Measurements from ENCODE around the gene PRR3. TPM values are rescaled to one million over a fixed set of nuclear protein-coding genes. Genes with fewer than 3 reads are reported as not detected.

The PRR3 gene
- total RNA-seq, 1 donor from 2014 or later = 5.9 TPM

- Histone ChIP-seq H3K4me3 (no peak overlapping the region), H3K4me1 (peaks cover 48% of the 10 kb centered on the region), H3K9me3 (no peaks in the 10 kb centered on the region), H3K27me3 (no peaks in the 10 kb centered on the region), H3K27ac (no peak overlapping the region), H3K36me3 (peaks cover 0 to 12% of the 10 kb centered on the region in 2 donors)
- intact Hi-C loops (cut with DNase I) = no loop called here
- TF ChIP-seq POLR2A (IDR thresholded peaks at IDR 0.05) (no peak), POLR2AphosphoS5 (IDR thresholded peaks at IDR 0.05; ENCODE audit: insufficient read depth in 1 of 2, low read depth in 1 of 2) (no peak), CTCF (IDR thresholded peaks at IDR 0.05) (no peak)
- DNase-seq (ENCODE audit: extremely low spot score in 2 of 2) = no peak
Measured at GRCh38 chr6:30573113-30573512, 16.0 kb downstream of the PRR3 start.

GRCh38 chr6:30578051-30578450 is 21.0 kb downstream of the PRR3 start:
- no peak overlapping the region for H3K27ac ChIP-seq
- DNase-seq (ENCODE audit: extremely low spot score in 2 of 2) = no peak
- no peaks in the 10 kb centered on the region for H3K27me3 ChIP-seq
- peaks cover 19% of the 10 kb centered on the region for H3K4me1 ChIP-seq
- peaks cover 0 to 62% of the 10 kb centered on the region in 2 donors for H3K36me3 ChIP-seq
- H3K4me3 ChIP-seq = no peak overlapping the region
- TF ChIP-seq POLR2A (IDR thresholded peaks at IDR 0.05) (no peak), POLR2AphosphoS5 (IDR thresholded peaks at IDR 0.05; ENCODE audit: insufficient read depth in 1 of 2, low read depth in 1 of 2) (no peak), CTCF (IDR thresholded peaks at IDR 0.05) (no peak)
- no peaks in the 10 kb centered on the region for H3K9me3 ChIP-seq
- intact Hi-C loops (cut with DNase I) = no loop called here

- peaks cover 0 to 90% of the 10 kb centered on the region in 2 donors for H3K36me3 ChIP-seq
- no peak for TF ChIP-seq POLR2AphosphoS5 (IDR thresholded peaks at IDR 0.05; ENCODE audit: insufficient read depth in 1 of 2, low read depth in 1 of 2)
- TF ChIP-seq POLR2A (IDR thresholded peaks at IDR 0.05) = no peak
- no peak for TF ChIP-seq CTCF (IDR thresholded peaks at IDR 0.05)
- H3K27ac ChIP-seq = no peak overlapping the region
- H3K9me3 ChIP-seq = no peaks in the 10 kb centered on the region
- intact Hi-C loops (cut with DNase I) = no loop called here
- no peaks in the 10 kb centered on the region for H3K27me3 ChIP-seq
- H3K4me1 ChIP-seq = no peaks in the 10 kb centered on the region
- no peak overlapping the region for H3K4me3 ChIP-seq
- no peak for DNase-seq (ENCODE audit: extremely low spot score in 2 of 2)
Measured at GRCh38 chr6:30583921-30584320, 26.8 kb downstream of the PRR3 start.

GRCh38 chr6:30589754-30590358 is 32.8 kb downstream of the PRR3 start:
- no peak overlapping the region for H3K4me3 ChIP-seq
- TF ChIP-seq POLR2A (IDR thresholded peaks at IDR 0.05) (no peak), CTCF (IDR thresholded peaks at IDR 0.05) (no peak), POLR2AphosphoS5 (IDR thresholded peaks at IDR 0.05; ENCODE audit: insufficient read depth in 1 of 2, low read depth in 1 of 2) (no peak)
- no peaks in the 10 kb centered on the region for H3K27me3 ChIP-seq
- H3K27ac ChIP-seq = peak overlapping the region; percentile 67
- peaks cover 22% of the 10 kb centered on the region for H3K4me1 ChIP-seq
- no peak for DNase-seq (ENCODE audit: extremely low spot score in 2 of 2)
- no peaks in the 10 kb centered on the region for H3K9me3 ChIP-seq
- intact Hi-C loops (cut with DNase I) = no loop called here
- peaks cover 3 to 58% of the 10 kb centered on the region in 2 donors for H3K36me3 ChIP-seq

GRCh38 chr6:30590509-30590908 is 33.4 kb downstream of the PRR3 start:
- TF ChIP-seq POLR2AphosphoS5 (IDR thresholded peaks at IDR 0.05; ENCODE audit: insufficient read depth in 1 of 2, low read depth in 1 of 2) = no peak
- no peak for TF ChIP-seq CTCF (IDR thresholded peaks at IDR 0.05)
- TF ChIP-seq POLR2A (IDR thresholded peaks at IDR 0.05) = no peak
- DNase-seq (ENCODE audit: extremely low spot score in 2 of 2) = no peak
- Histone ChIP-seq H3K36me3 (peaks cover 3 to 52% of the 10 kb centered on the region in 2 donors), H3K9me3 (no peaks in the 10 kb centered on the region), H3K27ac (peak overlapping the region; percentile 67), H3K27me3 (no peaks in the 10 kb centered on the region), H3K4me3 (no peak overlapping the region), H3K4me1 (peaks cover 22% of the 10 kb centered on the region)
- intact Hi-C loops (cut with DNase I) = no loop called here

All from vagina (tissue), 2 donors.